Measurements from ENCODE around the gene CRADD. TPM values are rescaled to one million over a fixed set of nuclear protein-coding genes. Genes with fewer than 3 reads are reported as not detected.

Gene CRADD
- total and polyA plus RNA-seq, 2 of the 4 experiments (the other 2 are of a cell fraction), result 11.1 to 14.0 TPM

GRCh38 chr12:93912086-93912733 lies 235.0 kb downstream of the CRADD start:
- H3K27me3 ChIP-seq (ENCODE audit: control insufficient read depth, insufficient read depth, low read length), result no peaks in the 10 kb centered on the region
- ATAC-seq (ENCODE audit: low read depth), result no peak
- no peaks in the 10 kb centered on the region for H3K36me3 ChIP-seq (ENCODE audit: control insufficient read depth, insufficient read depth, low read length)
- no TSS peak for BruUV-seq (replicated peaks)
- peak overlapping the region; percentile 95 for H2AK5ac ChIP-seq (ENCODE audit: low read depth, low read length)
- no peak overlapping the region for H3K4me3 ChIP-seq (ENCODE audit: insufficient read depth, low read depth, low read length)
- H3K9me1 ChIP-seq (ENCODE audit: insufficient read depth, low read length), result peaks cover 9% of the 10 kb centered on the region
- dilution Hi-C loops (cut with HindIII; ENCODE audit: low sequenced_read_pairs, unreplicated experiment), result no loop called here
- H3K79me1 ChIP-seq (ENCODE audit: low read depth in 1 of 2, low read length in 2 of 2), result peaks cover 0 to 4% of the 10 kb centered on the region in 2 experiments; a peak in 1 of 4 replicates
- peak overlapping the region; percentile 88 for H2BK120ac ChIP-seq (ENCODE audit: low read depth, low read length)
- H3K4me1 ChIP-seq (ENCODE audit: control insufficient read depth, insufficient read depth, low read length), result peaks cover 3% of the 10 kb centered on the region; the same call in 1 of the 2 replicates
- peak overlapping the region; percentile 78; the same call in 1 of the 2 replicates for H3K18ac ChIP-seq (ENCODE audit: low read depth, low read length)
- H3K9ac ChIP-seq (ENCODE audit: low read depth, low read length), result no peak overlapping the region
- H4K20me1 ChIP-seq (ENCODE audit: insufficient read depth, low read length), result no peaks in the 10 kb centered on the region
- POLR2A ChIA-PET (ENCODE audit: unreplicated experiment), result no interaction called here
- H3K56ac ChIP-seq (ENCODE audit: extremely low read depth, insufficient read depth, low read length), result no peak overlapping the region
- peak overlapping the region; percentile 63 to 67; a peak in 3 of 4 replicates for H4K8ac ChIP-seq (ENCODE audit: low read depth in 2 of 2, low read length in 2 of 2)
- peak overlapping the region; percentile 51; the same call in 1 of the 2 replicates for H4K5ac ChIP-seq (ENCODE audit: low read depth, low read length)
- H3K23ac ChIP-seq (ENCODE audit: low read depth, low read length), result no peak overlapping the region
- H3K4me2 ChIP-seq (ENCODE audit: low read depth, low read length), result no peak overlapping the region
- peak overlapping the region; percentile 88 for H3K14ac ChIP-seq (replicated peaks; ENCODE audit: low read depth, low read length)
- intact Hi-C loops (cut with micrococcal nuclease), result no loop called here
- no peak for DNase-seq
- no CpG with 5 or more reads among the region's 6 CpGs for WGBS, 2 experiments (ENCODE audit: extremely low coverage in 2 of 2, insufficient read length in 1 of 2)
- no peaks in the 10 kb centered on the region for H3K9me3 ChIP-seq (ENCODE audit: control insufficient read depth, insufficient read depth, low read length)
- peak overlapping the region; percentile 23 for H2AK9ac ChIP-seq (replicated peaks; ENCODE audit: low read depth, low read length, poor library complexity)
- peak overlapping the region; percentile 79 for H2BK20ac ChIP-seq (ENCODE audit: low read depth, low read length)
- H2BK15ac ChIP-seq (ENCODE audit: low read depth, low read length), result peak overlapping the region; percentile 91; the same call in 2 of the 3 replicates
- TF ChIP-seq BHLHE40 (IDR thresholded peaks at IDR 0.05; ENCODE audit: low read depth, low read length) (no peak), SMC3 (IDR thresholded peaks at IDR 0.05; ENCODE audit: low read depth, low read length) (no peak), CEBPB (IDR thresholded peaks at IDR 0.05; ENCODE audit: low read depth, low read length) (peak; percentile 18; the same call in 1 of the 2 replicates)
- peak overlapping the region; percentile 66; the same call in 1 of the 2 replicates for H3K4ac ChIP-seq (ENCODE audit: low read depth, low read length)
- no peak overlapping the region for H2AFZ ChIP-seq (replicated peaks; ENCODE audit: low read length, poor library complexity)
- peak overlapping the region; percentile 46; the same call in 1 of the 2 replicates for H4K91ac ChIP-seq (ENCODE audit: insufficient read depth, low read depth, low read length)
- H2BK5ac ChIP-seq (ENCODE audit: low read depth, low read length, poor library complexity, severe bottlenecking), result peak overlapping the region; percentile 83
- CTCF ChIA-PET, result no interaction called here
- in situ Hi-C loops (cut with MboI; ENCODE audit: low sequenced_read_pairs), result no loop called here
- no peak overlapping the region for H3K27ac ChIP-seq (ENCODE audit: insufficient read depth, low read length)

Measured in IMR-90 (cell line).